GM15510 (cell line): ENCODE results near the gene TNIP3.

ENCODE experiments used
- POLR2A ChIP-seq: IDR thresholded peaks from 3 replicates; pipeline ENCODE4 v1.6.1; 2011; ENCODE audit warnings: borderline replicate concordance; ENCODE audit not compliant: insufficient read length; ENCODE audit errors: extremely low read depth

Gene TNIP3

GRCh38 chr4:121126449-121127006 lies 37.6 kb downstream of the TNIP3 start:
- TF ChIP-seq POLR2A = no peak

DNA sequence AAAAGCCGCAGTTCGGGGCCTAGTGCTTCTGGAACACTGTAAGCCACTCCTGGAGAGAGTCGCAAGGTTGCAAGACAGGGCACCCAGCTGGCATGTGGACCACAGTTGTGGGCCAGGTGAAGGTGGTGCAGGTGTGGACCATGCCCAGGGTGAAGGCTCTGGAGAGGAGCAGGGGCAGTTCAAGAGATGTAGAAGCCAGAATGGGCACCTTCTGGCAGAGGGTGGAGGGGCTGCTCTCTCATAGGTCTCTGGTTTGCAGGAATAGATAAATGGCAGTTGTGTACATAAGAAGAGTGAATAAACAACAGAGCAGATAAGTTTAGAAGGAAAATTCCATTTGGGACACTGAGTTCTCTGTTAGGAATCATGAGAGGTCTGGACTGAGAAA lies 38.6 kb downstream of the TNIP3 start:
- no peak for TF ChIP-seq POLR2A

DNA sequence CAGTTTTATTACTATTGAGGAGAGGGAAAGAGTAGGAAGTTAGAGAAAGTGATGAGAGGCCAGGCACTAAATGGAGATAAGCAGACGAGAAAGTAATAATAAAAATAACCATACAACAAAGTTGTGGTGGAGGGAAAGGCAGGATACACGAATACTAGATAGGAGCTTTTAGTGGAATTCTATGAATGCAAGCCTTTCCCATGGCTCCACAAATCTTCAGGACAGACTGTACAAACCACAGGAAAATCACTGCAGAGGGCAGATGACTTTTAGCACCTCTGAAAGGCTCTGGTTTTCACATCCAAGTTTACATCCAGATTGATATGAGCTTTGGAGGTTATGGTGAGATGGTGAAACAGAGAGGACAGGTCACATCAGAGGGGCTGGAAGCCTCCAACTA lies 41.5 kb downstream of the TNIP3 start:
- no peak for TF ChIP-seq POLR2A

DNA sequence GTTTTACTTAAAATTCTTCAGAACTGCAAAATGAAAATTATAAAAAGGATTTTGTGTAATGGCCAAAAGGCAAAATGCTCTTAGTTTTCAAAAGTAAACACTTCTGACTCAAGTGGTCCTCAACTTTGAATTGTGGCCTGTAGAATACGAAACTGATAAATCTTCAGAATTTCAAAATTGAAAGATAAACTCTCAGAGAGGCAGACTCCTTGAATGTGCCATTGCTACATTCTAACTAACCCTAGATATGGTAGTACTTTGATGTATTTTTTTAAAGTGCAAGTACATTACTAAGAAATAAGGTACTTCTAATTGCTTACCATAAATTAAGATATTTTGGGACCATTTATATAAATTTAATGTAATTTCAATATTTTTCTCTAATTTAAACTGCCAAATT lies 44.4 kb downstream of the TNIP3 start:
- TF ChIP-seq POLR2A = no peak

DNA sequence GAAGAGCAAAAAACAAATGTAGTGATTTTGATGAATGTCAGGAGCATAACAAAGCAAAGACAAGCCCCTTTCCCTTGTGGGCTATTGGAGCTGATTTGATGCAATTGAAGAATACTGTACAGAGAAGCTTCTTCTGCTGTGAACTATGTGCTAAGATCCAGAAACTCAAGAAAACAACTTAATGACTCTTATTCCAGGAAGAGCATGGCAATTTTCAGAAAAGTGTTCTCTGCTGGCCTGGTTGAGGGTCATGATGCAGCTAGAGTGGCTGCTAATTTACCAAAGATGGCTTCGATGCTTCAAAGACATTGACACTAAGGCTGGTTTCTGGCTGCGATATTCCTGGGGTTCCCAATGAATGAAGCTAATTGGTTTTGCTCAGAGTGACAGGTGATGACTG lies 45.8 kb downstream of the TNIP3 start:
- no peak for TF ChIP-seq POLR2A

DNA sequence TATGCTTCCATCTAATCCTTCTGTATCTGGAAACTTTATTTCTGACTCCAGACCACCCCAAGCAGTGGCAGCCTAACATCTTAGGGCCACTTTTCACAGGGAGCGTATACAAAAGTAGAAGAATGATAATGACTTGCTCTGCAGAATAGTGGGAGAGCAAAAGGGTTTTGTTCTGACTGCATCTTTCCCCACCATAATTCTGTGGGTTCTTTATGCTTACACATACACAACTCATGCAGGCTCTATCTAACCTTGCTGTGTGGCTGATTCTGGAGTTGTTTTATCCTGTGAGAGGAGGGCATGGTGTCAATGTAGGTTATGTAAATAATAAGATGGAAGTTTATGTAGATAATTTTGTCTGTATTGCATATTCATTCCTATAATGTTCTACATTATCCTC lies 49.4 kb downstream of the TNIP3 start:
- TF ChIP-seq POLR2A = no peak

DNA sequence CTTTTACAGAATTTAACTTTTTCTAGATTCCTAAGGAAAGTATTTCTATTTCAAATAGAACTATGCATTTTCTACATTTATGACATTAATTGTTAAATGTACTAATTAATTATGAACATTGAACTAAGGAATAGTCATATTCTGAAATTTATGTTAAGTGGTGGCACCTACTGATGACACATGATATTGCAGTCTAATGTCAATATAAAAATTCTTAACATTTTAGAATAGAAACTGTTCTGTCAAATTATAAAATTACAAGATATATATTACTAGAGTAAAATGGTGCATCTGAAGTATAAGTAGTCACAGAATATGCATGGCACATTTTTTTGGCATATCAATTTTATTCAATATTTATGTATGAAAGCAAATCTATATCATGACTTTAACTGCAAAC lies 51.6 kb downstream of the TNIP3 start:
- no peak for TF ChIP-seq POLR2A

DNA sequence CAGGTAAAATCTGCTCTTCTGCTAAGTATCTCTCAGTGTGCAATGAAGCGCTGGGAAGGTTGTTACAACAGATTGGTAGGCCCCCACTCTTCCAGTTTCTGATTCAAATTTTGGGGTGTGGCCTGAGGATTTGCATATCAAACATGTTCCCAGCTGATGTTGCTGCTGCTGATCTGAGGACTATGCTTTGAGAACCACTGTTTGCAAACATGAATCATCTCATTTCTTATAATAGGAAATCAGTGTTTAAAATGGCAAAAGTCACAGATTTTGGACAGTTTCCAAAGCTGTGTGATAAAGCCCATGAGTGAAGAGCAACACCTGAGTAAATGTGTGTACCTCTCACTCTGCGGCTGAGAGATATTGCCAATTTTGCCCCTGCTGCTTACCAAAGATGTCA lies 55.6 kb downstream of the TNIP3 start:
- no peak for TF ChIP-seq POLR2A

GRCh38 chr4:121107507-121107906 lies 56.6 kb downstream of the TNIP3 start:
- TF ChIP-seq POLR2A = no peak

DNA sequence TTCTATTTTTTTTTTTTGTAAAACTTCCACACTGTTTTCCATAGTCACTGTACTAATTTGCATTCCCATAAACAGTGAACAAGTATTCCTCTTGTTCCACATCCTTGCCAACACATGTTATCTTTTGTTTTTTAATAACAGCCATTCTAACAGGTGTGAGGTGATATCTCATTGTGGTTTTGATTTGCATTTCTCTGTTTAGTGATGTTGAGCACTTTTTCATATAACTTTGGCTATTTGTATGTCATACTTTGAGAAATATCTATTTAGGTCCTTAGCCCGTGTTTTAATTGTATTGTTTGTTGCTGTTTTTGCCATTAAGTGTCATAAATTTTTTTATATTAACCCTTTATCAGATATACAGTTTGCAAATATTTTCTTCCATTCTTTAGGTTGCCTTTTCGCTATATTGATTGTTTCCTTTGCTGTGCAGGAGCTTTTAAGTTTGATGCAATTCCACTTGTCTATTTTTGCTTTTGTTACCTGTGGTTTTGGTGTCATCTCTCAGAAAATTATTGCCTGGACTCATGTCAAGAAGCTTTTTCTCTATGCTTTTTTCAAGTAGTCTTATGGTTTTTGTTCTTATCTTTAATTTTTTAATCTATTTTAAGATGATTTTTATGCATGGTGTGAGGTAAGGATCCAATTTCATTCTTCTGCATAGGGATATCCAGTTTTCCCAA lies 63.9 kb downstream of the TNIP3 start:
- no peak for TF ChIP-seq POLR2A

- no peak for TF ChIP-seq POLR2A
Measured at GRCh38 chr4:121098266-121098665, 65.9 kb downstream of the TNIP3 start.

GRCh38 chr4:121096629-121097028 lies 67.5 kb downstream of the TNIP3 start:
- no peak for TF ChIP-seq POLR2A

- no peak for TF ChIP-seq POLR2A
Measured at GRCh38 chr4:121096191-121096590, 67.9 kb downstream of the TNIP3 start.

DNA sequence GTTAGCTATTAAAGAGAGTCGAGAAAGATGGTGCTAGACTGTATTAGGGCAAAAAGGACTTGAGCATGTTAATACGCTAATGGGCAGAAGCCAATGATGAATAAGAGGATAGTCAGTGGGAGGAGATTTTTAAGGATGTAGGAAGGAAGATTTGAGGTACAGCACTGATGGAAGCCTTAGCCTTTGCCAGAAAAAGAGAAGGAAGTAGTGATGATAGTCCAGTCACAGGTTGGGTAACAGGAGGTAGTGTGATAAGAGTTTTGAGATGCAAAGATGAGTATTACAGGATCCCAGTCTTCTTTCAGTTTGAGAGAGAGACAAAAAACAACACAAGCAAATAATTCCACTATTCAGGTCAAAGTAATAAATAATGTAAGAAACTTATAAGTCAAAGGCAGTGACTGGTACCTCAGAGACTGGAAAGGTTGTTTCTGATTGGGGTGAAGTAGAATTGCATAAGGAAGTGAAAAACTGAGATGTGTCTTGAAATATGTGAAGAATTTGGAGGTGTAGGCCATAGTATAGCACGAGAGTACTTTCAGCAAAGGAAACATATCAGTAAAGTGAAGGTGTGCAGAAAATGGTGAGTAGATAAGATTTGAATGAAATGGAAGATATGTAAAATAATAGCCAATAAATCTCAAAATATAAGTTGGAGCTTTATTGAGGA lies 69.7 kb downstream of the TNIP3 start:
- TF ChIP-seq POLR2A = no peak

DNA sequence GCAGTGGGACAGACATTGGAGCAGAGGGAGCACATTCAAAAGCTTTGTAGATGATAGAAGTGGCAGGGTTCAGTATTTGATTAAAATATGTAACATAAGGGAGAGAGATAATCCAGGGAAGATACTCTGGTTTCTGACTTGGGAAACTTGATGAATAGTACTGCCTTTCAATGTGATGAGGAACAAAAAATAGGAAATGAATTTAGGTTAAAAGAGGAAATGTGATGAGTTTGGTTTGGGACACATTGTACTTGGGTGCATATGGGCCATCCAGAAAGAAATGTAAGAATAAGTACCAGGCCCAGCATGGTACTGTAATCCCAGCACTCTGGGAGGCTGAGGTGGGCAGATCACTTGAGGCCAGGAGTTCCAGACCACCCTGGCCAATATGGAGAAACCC lies 70.9 kb downstream of the TNIP3 start:
- no peak for TF ChIP-seq POLR2A

- TF ChIP-seq POLR2A = no peak
Measured at GRCh38 chr4:121091941-121092340, 72.2 kb downstream of the TNIP3 start.
